HCT116 (cell line): ENCODE measurements around the gene GPR84. TPM values are rescaled to one million over a fixed set of nuclear protein-coding genes. Genes with fewer than 3 reads are reported as not detected.

Experiments
- ATAC-seq: fragments of 200-7000 bp; cut with Tn5 transposase; 2 replicates; pipeline ENCODE4 v1.9.1; 2020; ENCODE audit warnings: mild to moderate bottlenecking, moderate library complexity
- BruUV-seq: library from RNA; stranded (reverse); fragments of 400-500 nt; replicated peaks from 2 replicates; lab custom pipeline; 2021; lab: Mats Ljungman, UMichigan
- CTCF ChIA-PET: fragments of 300-600 bp; sonication (Branson Sonifier 250); formaldehyde crosslinking; loops from one replicate; lab custom pipeline; 2021; ENCODE audit warnings: antibody characterized with exemption; lab: Charles Lee
- POLR2A ChIA-PET: fragments of 300-600, 350-600 bp; sonication (Branson Sonifier 250); formaldehyde crosslinking; loops from one replicate; lab custom pipeline; 2021; ENCODE audit warnings: antibody characterized with exemption; lab: Charles Lee
- RAD21 ChIA-PET, 2 experiments: fragments of 300-600 bp; sonication (Branson Sonifier 250); formaldehyde crosslinking; loops; one replicate each; lab custom pipeline; 2023; ENCODE audit warnings: low total read pairs in 2 of 2; ENCODE audit not compliant: uncharacterized antibody in 2 of 2, unreplicated experiment in 2 of 2, low non-redundant PET in 1 of 2; lab: Charles Lee
- DNase-seq: peaks from one replicate; pipeline ENCODE4 v3.0.0-alpha.2; 2010; ENCODE audit warnings: low read depth, low spot score
- H2AFZ ChIP-seq: fragments of 200-600 bp; shearing (Covaris generic), sonication (generic); 2 replicates; pipeline ENCODE4 v1.6.1; 2017; ENCODE audit warnings: low read depth, mixed run types, mixed read lengths, antibody characterized with exemption, low read length; ENCODE audit not compliant: poor library complexity, severe bottlenecking
- H3K27ac ChIP-seq: 2 replicates; pipeline ENCODE4 v1.5.1; 2012; ENCODE audit warnings: low read depth, low read length
- H3K27me3 ChIP-seq: fragments of 200-600 bp; sonication (generic); 2 replicates; pipeline ENCODE4 v1.6.1; 2016; ENCODE audit warnings: mixed run types, low read length, mixed read lengths; ENCODE audit not compliant: insufficient read depth
- H3K36me3 ChIP-seq, 2 experiments: fragments of 200-500 bp in 1 of 2; fragments of 200-600 bp in 1 of 2; sonication (Bioruptor generic) in 1 of 2; sonication (generic) in 1 of 2; 2 replicates each; pipeline versions ENCODE4 v1.5.1 to v1.6.1; 2014 to 2016; ENCODE audit warnings: low read length in 2 of 2, inconsistent platforms in 1 of 2, mixed read lengths in 1 of 2, mixed run types in 1 of 2; ENCODE audit not compliant: insufficient read depth in 2 of 2, control insufficient read depth in 1 of 2
- H3K4me1 ChIP-seq, 2 experiments: fragments of 200-600 bp in 1 of 2; sonication (generic) in 1 of 2; 2 replicates each; pipeline versions ENCODE4 v1.5.1 to v1.6.1; 2012 to 2017; ENCODE audit warnings: low read length in 2 of 2, inconsistent platforms in 1 of 2, mild to moderate bottlenecking in 1 of 2, mixed read lengths in 1 of 2, mixed run types in 1 of 2, moderate library complexity in 1 of 2; ENCODE audit not compliant: insufficient read depth in 2 of 2, control insufficient read depth in 1 of 2
- H3K4me2 ChIP-seq: fragments of 200-600 bp; sonication (generic); 2 replicates; pipeline ENCODE4 v1.6.1; 2017; ENCODE audit warnings: mixed run types, low read length, mixed read lengths
- H3K4me3 ChIP-seq, 2 experiments: fragments of 200-600 bp in 1 of 2; sonication (generic) in 1 of 2; replicated peaks in 1 of 2; 2 replicates each; pipeline ENCODE4 v1.5.1; 2011 to 2016; ENCODE audit warnings: low read length in 2 of 2, control low read depth in 1 of 2, low read depth in 1 of 2, mild to moderate bottlenecking in 1 of 2, mixed read lengths in 1 of 2, mixed run types in 1 of 2
- H3K79me2 ChIP-seq: fragments of 200-600 bp; sonication (generic); 2 replicates; pipeline ENCODE4 v1.6.1; 2017; ENCODE audit warnings: mild to moderate bottlenecking, mixed run types, low read length, moderate library complexity, mixed read lengths; ENCODE audit not compliant: insufficient read depth
- H3K9ac ChIP-seq: fragments of 200-600 bp; sonication (generic); 2 replicates; pipeline ENCODE4 v1.6.1; 2016; ENCODE audit warnings: low read length, mixed read lengths
- H3K9me2 ChIP-seq: fragments of 200-600 bp; sonication (generic), shearing (Covaris generic); 2 replicates; pipeline ENCODE4 v1.6.1; 2017; ENCODE audit warnings: mixed run types, mild to moderate bottlenecking, moderate library complexity; ENCODE audit not compliant: insufficient read depth
- H3K9me3 ChIP-seq, 2 experiments: fragments of 200-500 bp in 1 of 2; fragments of 200-600 bp in 1 of 2; sonication (Bioruptor generic) in 1 of 2; sonication (generic) in 1 of 2; 2 replicates each; pipeline ENCODE4 v1.6.1; 2014 to 2017; ENCODE audit warnings: low read length in 2 of 2, mixed read lengths in 2 of 2, inconsistent platforms in 1 of 2, low read depth in 1 of 2, mild to moderate bottlenecking in 1 of 2, mixed run types in 1 of 2, moderate library complexity in 1 of 2; ENCODE audit not compliant: control insufficient read depth in 1 of 2, insufficient read depth in 1 of 2
- H4K20me1 ChIP-seq: fragments of 200-600 bp; sonication (generic), shearing (Covaris generic); 2 replicates; pipeline ENCODE4 v1.6.1; 2017; ENCODE audit warnings: mixed run types, mild to moderate bottlenecking, moderate library complexity; ENCODE audit not compliant: insufficient read depth
- CEBPB ChIP-seq: IDR thresholded peaks from 2 replicates; pipeline ENCODE4 v1.6.1; 2012; ENCODE audit warnings: low read depth
- EGR1 ChIP-seq: IDR thresholded peaks from 2 replicates; pipeline ENCODE4 v1.6.1; 2012; ENCODE audit warnings: low read depth
- ELF1 ChIP-seq: IDR thresholded peaks from 2 replicates; pipeline ENCODE4 v1.6.1; 2012; ENCODE audit warnings: low read depth, borderline replicate concordance
- EZH2phosphoT487 ChIP-seq: fragments of 200-600 bp; IDR thresholded peaks from 2 replicates; pipeline ENCODE4 v1.6.1; 2018; ENCODE audit warnings: antibody characterized with exemption, borderline replicate concordance
- FOSL1 ChIP-seq: IDR thresholded peaks from 2 replicates; pipeline ENCODE4 v1.6.1; 2012; ENCODE audit warnings: low read depth
- JUND ChIP-seq: IDR thresholded peaks from 2 replicates; pipeline ENCODE4 v1.6.1; 2012
- POLR2A ChIP-seq: IDR thresholded peaks from 2 replicates; pipeline ENCODE4 v1.7.0; 2011; ENCODE audit warnings: borderline replicate concordance; ENCODE audit not compliant: insufficient read depth, insufficient read length; ENCODE audit errors: extremely low read depth
- POLR2AphosphoS5 ChIP-seq: IDR thresholded peaks from 2 replicates; pipeline ENCODE4 v1.6.1; 2011; ENCODE audit warnings: mild to moderate bottlenecking, low read depth, low read length, moderate library complexity
- RAD21 ChIP-seq: IDR thresholded peaks from 2 replicates; pipeline ENCODE4 v1.6.1; 2012; ENCODE audit warnings: low read depth, mild to moderate bottlenecking
- SIN3A ChIP-seq: IDR thresholded peaks from 2 replicates; pipeline ENCODE4 v1.6.1; 2012; ENCODE audit warnings: low read depth
- TCF7L2 ChIP-seq: IDR thresholded peaks from 2 replicates; pipeline ENCODE4 v1.7.0; 2011; ENCODE audit warnings: borderline replicate concordance, inconsistent platforms; ENCODE audit not compliant: insufficient read depth, insufficient read length; ENCODE audit errors: extremely low read depth
- YY1 ChIP-seq: IDR thresholded peaks from 2 replicates; pipeline ENCODE4 v1.6.1; 2011; ENCODE audit warnings: low read length, low read depth, moderate library complexity, mild to moderate bottlenecking; ENCODE audit not compliant: insufficient replicate concordance; ENCODE audit errors: extremely low read depth
- ZFX ChIP-seq: fragments of 450-650 bp; IDR thresholded peaks from 2 replicates; pipeline ENCODE4 v1.6.1; 2017
- ZNF274 ChIP-seq: fragments of 200-500 bp; sonication (Bioruptor generic); IDR thresholded peaks from 2 replicates; pipeline ENCODE4 v1.6.1; 2014; ENCODE audit warnings: mild to moderate bottlenecking, low read depth, low read length, inconsistent platforms
- intact Hi-C: fragments of 100-400 bp; cut with micrococcal nuclease; formaldehyde crosslinking; loops from 2 replicates; pipeline ENCODE4 v1.10.0; 2022
- total RNA-seq: library from RNA; stranded (reverse); gene quantifications from one replicate; pipeline ENCODE4 v1.2.1, GENCODE V29; 2021; ENCODE audit not compliant: unreplicated experiment
- TF ChIP-seq, protein P1 (sequence below): IDR thresholded peaks from 2 replicates; pipeline ENCODE4 v1.6.1; 2011; ENCODE audit warnings: mild to moderate bottlenecking, low read length, moderate library complexity; ENCODE audit not compliant: insufficient replicate concordance; ENCODE audit errors: extremely low read depth
- TF ChIP-seq, protein P2 (sequence below): IDR thresholded peaks from 2 replicates; pipeline ENCODE4 v1.6.1; 2012

The GPR84 gene
- total RNA-seq, 1 experiment from 2014 or later = not detected

DNA sequence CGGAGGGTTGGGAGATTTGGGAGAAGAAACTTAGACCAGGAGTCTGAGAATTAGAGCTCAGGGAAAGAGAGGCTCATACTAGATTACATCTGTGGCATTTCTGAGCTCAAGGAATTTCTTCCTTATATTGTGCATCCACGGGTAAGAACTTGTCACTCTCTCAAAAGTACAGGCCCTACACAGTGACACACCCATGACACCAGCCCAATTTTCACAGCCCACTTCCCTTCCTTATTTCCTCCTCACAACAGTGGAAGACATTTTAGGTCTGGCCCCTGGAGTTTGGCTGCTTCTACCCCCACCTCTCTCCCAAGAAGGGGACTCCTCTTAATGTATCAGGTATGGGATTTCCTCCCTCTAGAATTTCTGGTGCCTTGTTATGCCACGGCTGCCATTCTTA is 29.5 kb upstream of the GPR84 start (continued):
- TF ChIP-seq POLR2AphosphoS5 (no peak), TCF7L2 (no peak), POLR2A (no peak), CEBPB (no peak), YY1 (no peak), ZNF274 (no peak), FOSL1 (no peak), ZFX (no peak), JUND (no peak), EGR1 (no peak)
- TF ChIP-seq, protein P1, sequence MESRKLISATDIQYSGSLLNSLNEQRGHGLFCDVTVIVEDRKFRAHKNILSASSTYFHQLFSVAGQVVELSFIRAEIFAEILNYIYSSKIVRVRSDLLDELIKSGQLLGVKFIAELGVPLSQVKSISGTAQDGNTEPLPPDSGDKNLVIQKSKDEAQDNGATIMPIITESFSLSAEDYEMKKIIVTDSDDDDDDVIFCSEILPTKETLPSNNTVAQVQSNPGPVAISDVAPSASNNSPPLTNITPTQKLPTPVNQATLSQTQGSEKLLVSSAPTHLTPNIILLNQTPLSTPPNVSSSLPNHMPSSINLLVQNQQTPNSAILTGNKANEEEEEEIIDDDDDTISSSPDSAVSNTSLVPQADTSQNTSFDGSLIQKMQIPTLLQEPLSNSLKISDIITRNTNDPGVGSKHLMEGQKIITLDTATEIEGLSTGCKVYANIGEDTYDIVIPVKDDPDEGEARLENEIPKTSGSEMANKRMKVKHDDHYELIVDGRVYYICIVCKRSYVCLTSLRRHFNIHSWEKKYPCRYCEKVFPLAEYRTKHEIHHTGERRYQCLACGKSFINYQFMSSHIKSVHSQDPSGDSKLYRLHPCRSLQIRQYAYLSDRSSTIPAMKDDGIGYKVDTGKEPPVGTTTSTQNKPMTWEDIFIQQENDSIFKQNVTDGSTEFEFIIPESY = no peak

DNA sequence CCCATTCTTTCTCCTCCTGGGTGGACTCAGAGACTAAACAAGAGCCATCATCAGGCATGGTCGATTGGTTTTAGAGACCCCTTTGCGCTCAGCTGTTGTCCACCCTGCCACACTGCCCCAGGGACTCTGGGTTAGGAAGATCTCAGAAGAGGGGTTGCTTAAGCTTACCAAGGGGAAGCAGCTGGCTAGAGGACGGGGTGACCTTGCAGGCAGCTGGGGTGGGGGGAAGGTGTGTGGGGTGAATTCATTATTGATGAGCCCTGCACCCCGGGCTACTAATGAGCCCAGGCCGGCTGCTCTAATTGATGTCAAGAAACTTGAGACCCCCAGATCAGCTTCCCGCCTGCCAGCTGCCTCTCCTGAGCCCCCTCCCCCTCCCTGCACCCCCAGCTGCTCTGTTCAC is 28.9 kb upstream of the GPR84 start:
- no peak for DNase-seq
- CTCF ChIA-PET = interaction anchor here (0.7 to 1.7 kb wide), 5 partner anchors 10 to 46 kb away, joined by 3 to 6 read pairs (median 5); no protein-coding TSS in a partner anchor
- no TSS peak for BruUV-seq

More for the DNA sequence above, 28.9 kb upstream of the GPR84 start:
- H3K4me1 ChIP-seq = peaks cover 21 to 39% of the 10 kb centered on the region in 2 experiments
- ATAC-seq = no peak
- peaks cover 14 to 22% of the 10 kb centered on the region in 2 experiments; a peak in 3 of 4 replicates for H3K36me3 ChIP-seq
- H3K4me2 ChIP-seq = no peak overlapping the region
- no peaks in the 10 kb centered on the region for H3K79me2 ChIP-seq
- H2AFZ ChIP-seq = no peak overlapping the region
- POLR2A ChIA-PET = no interaction called here
- intact Hi-C loops = no loop called here
- H3K9ac ChIP-seq = no peak overlapping the region
- no peak overlapping the region for H3K27ac ChIP-seq
- H4K20me1 ChIP-seq = no peaks in the 10 kb centered on the region
- H3K27me3 ChIP-seq = no peaks in the 10 kb centered on the region
- TF ChIP-seq POLR2AphosphoS5 (no peak), ELF1 (no peak), YY1 (no peak), TCF7L2 (no peak), RAD21 (no peak), SIN3A (no peak), EGR1 (no peak), EZH2phosphoT487 (no peak)
- TF ChIP-seq, protein P2, sequence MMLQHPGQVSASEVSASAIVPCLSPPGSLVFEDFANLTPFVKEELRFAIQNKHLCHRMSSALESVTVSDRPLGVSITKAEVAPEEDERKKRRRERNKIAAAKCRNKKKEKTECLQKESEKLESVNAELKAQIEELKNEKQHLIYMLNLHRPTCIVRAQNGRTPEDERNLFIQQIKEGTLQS = no peak
- TF ChIP-seq, all 23 proteins: peak for 0
- Histone ChIP-seq H3K9me2 (no peaks in the 10 kb centered on the region), H3K4me3 (no peak overlapping the region), H3K9me3 (no peaks in the 10 kb centered on the region)
- RAD21 ChIA-PET = interaction anchor here in 1 of 2 experiments (0.6 kb wide), 1 partner anchor 184 kb away, joined by 4 read pairs; no protein-coding TSS in a partner anchor
